ENCODE data around the gene ATP4B. TPM values are rescaled to one million over a fixed set of nuclear protein-coding genes. Genes with fewer than 3 reads are reported as not detected.

Gene ATP4B
- total RNA-seq, 1 donor from 2014 or later, result not detected

DNA sequence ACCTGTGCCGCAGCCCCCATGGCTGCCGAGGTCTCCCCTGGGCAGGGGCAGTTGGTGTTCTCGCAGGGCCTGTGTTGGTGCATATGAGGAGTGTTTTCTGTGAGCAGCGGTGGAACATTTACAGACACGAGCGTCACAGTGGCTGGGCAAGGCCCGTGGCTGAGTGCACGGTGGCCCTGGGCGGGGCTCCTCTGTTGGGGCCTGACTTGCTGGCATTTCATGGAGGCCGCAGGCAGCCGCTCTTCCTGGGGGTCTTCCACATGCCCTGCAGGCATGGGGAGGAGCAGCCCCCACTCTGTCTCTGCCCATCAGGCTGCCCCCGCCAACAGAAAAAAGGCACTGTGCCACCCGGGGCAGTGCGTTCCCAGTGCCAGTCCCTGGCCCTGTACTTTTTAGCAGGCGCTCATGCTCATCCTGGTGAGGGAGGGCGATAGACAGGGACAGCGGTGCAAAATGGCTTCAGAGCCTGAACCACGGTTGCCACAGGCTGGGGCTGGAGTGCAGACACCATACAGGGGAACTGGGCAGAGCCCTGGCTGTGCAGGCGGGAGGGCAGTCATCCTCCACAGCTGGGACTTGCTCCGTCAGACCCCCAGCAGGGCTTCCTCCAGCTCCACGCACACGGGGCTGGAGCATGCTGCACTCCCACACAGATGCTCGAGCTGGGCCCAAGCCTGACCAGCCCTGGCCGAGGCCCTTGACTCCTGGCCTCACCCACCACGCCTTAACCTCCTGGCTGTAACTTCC is 49.9 kb downstream of the ATP4B start:
- DNase-seq (ENCODE audit: low read depth), result no peak

- DNase-seq (ENCODE audit: low read depth), result no peak
Measured at GRCh38 chr13:113607056-113607888, 50.7 kb downstream of the ATP4B start.

- DNase-seq (ENCODE audit: low read depth), result no peak
Measured at GRCh38 chr13:113605866-113606438, 52.0 kb downstream of the ATP4B start.

- no peak for DNase-seq (ENCODE audit: low read depth)
Measured at GRCh38 chr13:113605461-113605860, 52.5 kb downstream of the ATP4B start.

- DNase-seq (ENCODE audit: low read depth), result peak; percentile 42
Measured at GRCh38 chr13:113604186-113604585, 53.8 kb downstream of the ATP4B start.

DNA sequence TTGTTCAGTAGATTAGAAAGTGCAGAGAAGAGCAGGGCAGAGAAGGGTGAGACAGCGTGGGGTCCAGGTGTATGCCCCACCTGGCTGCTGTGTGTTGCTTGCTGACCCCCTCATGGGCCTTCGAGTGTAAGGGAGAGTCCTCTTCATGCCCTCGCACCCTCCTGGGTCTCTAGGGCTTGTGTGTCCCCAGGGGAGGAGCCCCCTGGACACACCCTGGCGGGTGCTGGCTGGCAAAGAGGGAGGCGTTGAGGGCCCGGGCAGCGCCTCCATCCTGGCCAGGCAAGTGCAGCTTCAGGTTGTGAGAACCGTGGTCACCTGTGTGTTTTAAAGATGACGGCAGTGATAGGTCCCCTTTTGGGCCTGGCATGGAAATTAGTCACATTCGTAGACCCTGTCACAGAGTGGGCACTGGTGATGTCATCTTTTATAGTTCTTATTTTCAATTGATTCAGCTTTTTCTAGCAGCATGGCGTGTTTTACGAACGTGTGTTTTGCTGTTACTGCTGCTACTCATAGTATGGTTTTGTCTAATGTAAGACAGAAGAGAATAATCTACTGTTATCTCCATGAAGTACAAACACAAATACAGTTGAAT is 54.8 kb downstream of the ATP4B start:
- no peak for DNase-seq (ENCODE audit: low read depth)

GRCh38 chr13:113602291-113602988 is 55.6 kb downstream of the ATP4B start:
- DNase-seq (ENCODE audit: low read depth), result no peak

DNA sequence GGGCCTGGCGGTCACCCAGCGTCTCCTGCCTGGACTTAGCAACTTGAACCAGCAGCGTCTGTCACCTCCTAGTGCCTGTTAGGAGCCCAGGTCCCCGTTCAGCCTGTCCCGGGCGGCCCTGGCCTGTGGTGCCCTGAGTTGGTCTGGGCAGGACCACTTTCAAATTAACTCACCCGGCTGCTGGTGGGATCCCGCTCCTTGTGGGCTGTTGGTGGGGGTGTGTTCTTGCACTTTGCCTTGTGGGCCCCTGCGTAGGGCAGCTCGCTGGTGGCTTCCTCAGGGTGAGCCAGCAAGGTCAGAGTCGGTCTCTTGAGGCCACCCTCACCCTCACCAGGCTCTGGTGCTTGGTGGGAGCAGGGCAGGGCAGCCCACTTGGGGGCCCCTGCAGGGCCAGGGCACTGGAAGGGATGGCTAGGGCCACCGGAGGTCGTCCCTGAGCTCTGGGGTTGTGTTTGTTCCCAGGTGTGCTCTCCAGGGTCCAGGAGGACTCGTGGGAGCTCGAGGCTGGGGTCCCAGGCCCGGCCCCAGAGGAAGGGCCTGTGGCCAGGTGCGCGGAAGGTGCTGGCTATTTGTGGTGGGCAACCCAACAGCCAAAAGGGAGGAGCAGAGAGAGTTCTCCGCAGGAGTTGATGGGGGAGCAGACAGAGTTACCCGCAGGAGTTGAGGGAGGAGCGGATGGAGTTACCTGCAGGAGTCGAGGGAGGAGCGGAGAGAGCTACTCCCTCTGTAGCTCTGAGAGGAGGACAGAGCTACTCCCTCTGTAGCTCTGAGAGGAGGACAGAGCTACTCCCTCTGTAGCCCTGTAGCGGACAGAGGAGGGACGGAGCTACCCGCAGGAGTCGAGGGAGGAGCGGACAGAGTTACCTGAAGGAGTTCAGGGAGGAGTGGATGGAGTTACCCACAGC is 56.6 kb downstream of the ATP4B start:
- DNase-seq (ENCODE audit: low read depth), result no peak

- no peak for DNase-seq (ENCODE audit: low read depth)
Measured at GRCh38 chr13:113599391-113599790, 58.6 kb downstream of the ATP4B start.

Other genes with a start within 250 kb of the ATP4B start
- gene ADPRHL1, start 204.7 kb downstream of the ATP4B start, total RNA-seq, result 6.6 and 8.4 TPM in 2 replicates
- gene DCUN1D2, start 167.5 kb downstream of the ATP4B start, total RNA-seq, result 26.2 and 27.2 TPM in 2 replicates
- gene TFDP1, start 73.4 kb downstream of the ATP4B start, total RNA-seq, result 42.9 and 48.2 TPM in 2 replicates
- gene GRK1, start 9.0 kb upstream of the ATP4B start, total RNA-seq, result not detected in 2 replicates
- gene TMEM255B, start 101.0 kb upstream of the ATP4B start, total RNA-seq, result 0.21 and 3.1 TPM in 2 replicates
- gene GAS6, start 205.9 kb upstream of the ATP4B start, total RNA-seq, result 169 and 172 TPM in 2 replicates

All from myocyte (in vitro differentiated cells).